Daoy (cell line): ENCODE data around the gene TMEM163. TPM values are rescaled to one million over a fixed set of nuclear protein-coding genes. Genes with fewer than 3 reads are reported as not detected.
"Not testable (repeated sequence)": the region's sequence is repeated elsewhere in the genome, so short reads cannot be mapped to it uniquely, and the experiment has no call there.

Experiments used
- DNase-seq: peaks from one replicate; pipeline ENCODE4 v3.0.0-alpha.2; 2015; ENCODE audit warnings: low read depth
- total RNA-seq: library from RNA; depleted of rRNA; stranded (reverse); fragments of >200 nt; shearing (Covaris generic); gene quantifications from 2 replicates; pipeline ENCODE4 v1.2.3, GENCODE V29; 2014

Gene TMEM163
- total RNA-seq, 1 experiment from 2014 or later, result 0.34 TPM

- no peak for DNase-seq
Observed at GRCh38 chr2:134491022-134491421, 227.8 kb downstream of the TMEM163 start.

GRCh38 chr2:134490559-134490958 is 228.2 kb downstream of the TMEM163 start:
- no peak for DNase-seq

- DNase-seq, result no peak
Observed at GRCh38 chr2:134489732-134490384, 228.9 kb downstream of the TMEM163 start.

GRCh38 chr2:134482766-134483340 is 235.9 kb downstream of the TMEM163 start:
- DNase-seq, result no peak

- no peak for DNase-seq
Observed at GRCh38 chr2:134482131-134482723, 236.6 kb downstream of the TMEM163 start.

GRCh38 chr2:134479696-134480330 is 239.0 kb downstream of the TMEM163 start:
- no peak for DNase-seq

- not testable (repeated sequence) for DNase-seq
Observed at GRCh38 chr2:134476982-134477381, 241.8 kb downstream of the TMEM163 start.

- no peak for DNase-seq
Observed at GRCh38 chr2:134470561-134471168, 248.1 kb downstream of the TMEM163 start.

- DNase-seq, result no peak
Observed at GRCh38 chr2:134469516-134470115, 249.2 kb downstream of the TMEM163 start.

- no peak for DNase-seq
Observed at GRCh38 chr2:134468776-134469175, 250.0 kb downstream of the TMEM163 start.

- no peak for DNase-seq
Observed at GRCh38 chr2:134468164-134468563, 250.6 kb downstream of the TMEM163 start.

GRCh38 chr2:134466141-134466540 is 252.7 kb downstream of the TMEM163 start:
- peak; percentile 25 for DNase-seq

- no peak for DNase-seq
Observed at GRCh38 chr2:134465228-134466105, 253.3 kb downstream of the TMEM163 start.

GRCh38 chr2:134463699-134464022 is 255.1 kb downstream of the TMEM163 start:
- DNase-seq, result no peak

- DNase-seq, result no peak
Observed at GRCh38 chr2:134462791-134463698, 255.8 kb downstream of the TMEM163 start.

- DNase-seq, result no peak
Observed at GRCh38 chr2:134462275-134462674, 256.5 kb downstream of the TMEM163 start.

- DNase-seq, result peak; percentile 67
Observed at GRCh38 chr2:134461511-134461910, 257.3 kb downstream of the TMEM163 start.

GRCh38 chr2:134460583-134460998 is 258.2 kb downstream of the TMEM163 start:
- peak; percentile 67 for DNase-seq

GRCh38 chr2:134459706-134460406 is 258.9 kb downstream of the TMEM163 start:
- no peak for DNase-seq
